GM18861 (cell line): ENCODE measurements around the gene UBAP2.
A peak's percentile ranks its signal among the peaks of the same experiment; 100 is the strongest.
"Not testable (repeated sequence)": the region's sequence is repeated elsewhere in the genome, so short reads cannot be mapped to it uniquely, and the experiment has no call there.

Source experiments
- ATAC-seq: cut with Tn5 transposase; IDR thresholded peaks from one replicate; pipeline ENCODE4 v1.9.1; 2021; ENCODE audit not compliant: unreplicated experiment

The UBAP2 gene

DNA sequence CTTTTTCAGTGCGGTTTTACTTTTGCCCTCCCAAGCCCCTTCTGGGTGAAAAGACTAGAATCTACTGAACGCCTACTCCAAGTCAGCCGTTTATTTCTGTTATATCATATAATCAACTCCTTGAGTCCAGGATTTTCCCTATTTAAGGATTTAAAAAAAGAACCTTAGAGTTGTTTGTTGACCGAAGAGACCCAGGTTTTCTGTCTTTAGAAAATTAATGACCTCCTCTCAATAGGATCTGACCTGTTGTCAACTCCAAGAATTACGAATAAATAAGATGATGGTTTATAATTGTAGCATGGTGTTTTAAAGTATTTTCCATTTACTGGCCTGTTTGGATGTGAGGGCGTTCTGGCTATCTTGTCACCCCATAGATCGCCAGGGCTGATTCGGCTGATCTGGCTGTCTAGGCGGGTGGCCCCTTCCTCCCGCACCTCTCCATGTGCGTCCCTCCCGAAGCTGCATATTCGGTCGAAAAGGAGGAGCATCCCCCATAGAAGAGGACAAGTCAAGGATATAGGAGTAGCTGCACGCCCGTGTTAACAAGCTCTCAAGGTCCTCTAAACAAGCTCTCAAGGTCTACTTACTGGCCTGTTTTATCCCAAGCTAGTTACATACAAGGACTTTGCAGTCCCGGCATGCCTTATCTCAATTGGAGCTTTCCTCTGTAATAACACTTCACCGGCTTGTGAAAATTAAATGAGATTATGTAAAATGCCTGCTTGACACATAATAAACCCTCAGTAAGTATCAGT, 1.1 kb upstream of the UBAP2 start:
- ATAC-seq = no peak

DNA sequence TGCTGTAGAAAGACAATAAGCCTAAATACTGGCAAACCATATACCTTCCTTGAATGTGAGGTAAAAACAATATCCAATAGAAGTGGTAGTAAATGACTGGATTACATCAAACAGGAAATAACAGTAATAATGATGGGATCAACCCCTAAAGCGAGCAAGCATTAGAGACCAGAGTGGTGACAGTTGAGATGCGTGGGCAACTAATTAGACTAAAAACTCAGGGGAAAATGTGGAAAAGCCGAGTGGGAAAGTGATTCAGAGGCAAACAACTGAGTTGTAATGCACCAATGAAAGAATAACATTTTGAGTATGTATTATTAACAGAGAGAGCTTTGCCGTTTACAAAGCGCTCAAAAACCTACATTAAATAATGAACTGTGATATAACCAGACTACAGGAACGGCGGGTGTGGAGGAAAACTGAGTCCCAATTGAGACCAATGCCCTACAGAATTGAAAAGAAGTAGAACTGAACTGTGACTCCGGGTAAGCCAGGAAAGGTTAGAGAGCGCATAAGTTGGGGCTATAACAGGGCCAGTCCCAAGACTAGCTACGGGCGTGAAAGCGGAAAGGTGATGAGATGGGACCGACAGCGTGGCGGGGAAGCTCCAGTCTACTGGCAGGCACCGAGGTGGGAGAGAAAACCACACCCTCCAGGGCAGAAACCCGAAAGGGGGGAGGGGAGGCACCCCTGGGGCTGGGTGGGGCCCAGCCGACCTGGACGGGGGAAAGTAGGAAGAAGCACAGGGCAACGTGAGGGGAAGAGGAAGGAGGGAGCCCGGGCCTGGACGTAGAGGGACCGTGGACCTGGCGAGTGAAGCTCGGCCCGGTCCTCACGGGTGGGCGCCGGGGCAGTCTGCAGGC, 592 bp downstream of the UBAP2 start:
- ATAC-seq = peak; percentile 20

DNA sequence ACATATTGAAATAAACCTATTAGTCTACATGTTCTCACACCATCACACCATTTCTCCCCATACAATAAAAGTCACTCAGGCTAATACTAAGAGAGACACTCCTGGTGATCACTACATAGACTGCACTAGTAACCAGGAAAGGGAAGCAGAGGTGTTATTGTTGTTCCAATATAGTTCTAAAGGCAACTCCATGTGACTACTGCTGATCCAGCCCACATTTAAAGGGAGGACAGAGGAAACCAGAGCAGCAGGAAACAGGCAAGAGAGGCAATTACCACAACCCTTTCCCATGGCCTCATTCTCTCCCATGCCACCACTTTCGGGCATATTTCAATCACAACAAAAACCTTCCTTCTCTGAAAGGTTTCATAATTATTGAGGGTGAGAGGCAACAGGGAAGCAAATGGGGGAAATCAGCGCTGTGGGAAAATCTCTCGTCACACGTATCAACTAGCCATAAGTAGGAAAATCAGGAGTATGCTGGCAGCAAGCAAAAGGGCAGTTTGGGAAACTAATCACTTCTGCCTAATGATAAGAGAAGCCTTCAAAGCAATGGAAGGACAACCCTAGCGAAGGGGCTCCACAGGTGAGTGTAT, 1.8 kb downstream of the UBAP2 start:
- ATAC-seq = no peak

DNA sequence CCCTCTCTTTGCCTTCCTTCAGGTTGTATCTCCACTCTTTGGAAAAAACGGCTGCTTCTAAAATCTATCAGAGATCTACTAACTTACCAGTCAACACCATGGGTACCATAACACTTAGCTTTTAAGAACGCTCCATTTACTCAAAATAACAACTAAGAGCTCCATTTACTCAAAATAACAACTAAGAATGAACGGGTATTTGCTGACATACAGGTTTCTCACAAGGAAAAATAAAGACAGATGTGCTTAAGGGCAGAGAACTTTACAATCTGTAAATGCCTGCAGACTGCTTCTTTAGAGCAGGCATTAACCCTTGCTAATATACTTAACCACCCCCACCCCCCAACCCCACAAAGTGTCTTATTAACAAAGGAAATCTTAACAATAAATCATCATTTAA, 2.8 kb downstream of the UBAP2 start:
- no peak for ATAC-seq

DNA sequence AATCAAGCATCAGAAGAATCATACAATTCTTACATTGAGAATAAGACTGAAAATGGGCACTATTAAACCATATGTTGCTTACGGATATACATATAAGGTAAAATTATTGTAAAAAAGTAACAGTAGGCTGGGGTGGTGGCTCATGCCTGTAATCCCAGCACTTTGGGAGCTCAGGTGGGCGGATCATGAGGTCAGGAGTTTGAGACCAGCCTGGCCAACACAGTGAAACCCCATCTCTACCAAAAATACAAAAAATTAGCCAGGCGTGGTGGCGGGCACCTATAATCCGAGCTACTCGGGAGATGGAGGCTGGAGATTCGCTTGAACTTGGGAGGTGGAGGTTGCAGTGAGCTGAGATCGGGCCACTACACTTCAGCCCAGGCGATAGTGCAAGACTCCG, 6.6 kb downstream of the UBAP2 start:
- ATAC-seq = not testable (repeated sequence)

DNA sequence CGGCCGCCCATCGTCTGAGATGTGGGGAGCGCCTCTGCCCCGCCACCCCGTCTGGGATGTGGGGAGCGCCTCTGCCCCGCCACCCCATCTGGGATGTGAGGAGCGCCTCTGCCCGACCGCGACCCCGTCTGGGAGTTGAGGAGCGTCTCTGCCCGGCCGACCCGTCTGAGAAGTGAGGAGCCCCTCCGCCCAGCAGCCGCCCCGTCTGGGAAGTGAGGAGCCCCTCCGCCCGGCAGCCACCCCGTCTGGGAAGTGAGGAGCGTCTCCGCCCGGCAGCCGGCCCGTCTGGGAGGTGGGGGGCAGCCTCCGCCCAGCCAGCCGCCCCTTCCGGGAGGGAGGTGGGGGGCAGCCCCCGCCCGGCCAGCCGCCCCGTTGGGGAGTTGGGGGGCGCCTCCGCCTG, 9.8 kb downstream of the UBAP2 start:
- not testable (repeated sequence) for ATAC-seq

DNA sequence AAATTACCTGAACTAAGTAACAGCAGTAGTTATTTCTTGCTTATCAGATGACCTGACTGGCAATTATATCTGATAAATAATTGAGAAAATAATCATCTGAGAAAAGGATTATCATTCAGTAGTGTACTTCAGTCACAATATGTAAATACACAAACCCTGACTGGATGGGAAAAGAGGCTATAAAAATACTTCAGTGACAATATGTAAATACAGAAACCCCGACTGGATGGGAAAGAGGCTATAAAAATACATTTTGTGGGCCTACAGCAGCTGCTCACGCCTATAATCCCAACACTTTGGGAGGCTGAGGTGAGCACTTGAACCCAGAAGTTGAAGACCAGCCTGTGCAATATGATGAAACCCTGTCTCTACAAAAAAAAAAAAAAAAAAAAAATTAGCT, 11.1 kb downstream of the UBAP2 start:
- no peak for ATAC-seq

DNA sequence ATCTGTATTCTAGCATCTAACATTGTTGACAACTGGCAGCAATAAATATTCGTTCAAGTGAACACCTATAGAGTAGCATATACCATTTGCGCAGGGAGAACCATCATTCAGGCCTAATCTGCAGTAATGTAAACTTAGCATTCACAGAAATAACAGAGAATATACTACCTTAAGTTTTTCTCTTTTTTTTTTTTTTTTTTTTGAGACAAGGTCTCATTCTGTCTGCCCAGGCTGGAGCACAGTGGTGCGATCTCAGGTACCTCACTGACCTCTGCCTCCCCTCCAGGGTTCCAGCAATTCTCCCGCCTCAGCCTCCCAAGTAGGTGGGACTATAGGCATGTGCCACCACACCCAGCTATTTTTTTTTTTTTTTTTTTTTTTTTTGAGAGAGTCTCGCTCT, 12.1 kb downstream of the UBAP2 start:
- no peak for ATAC-seq

DNA sequence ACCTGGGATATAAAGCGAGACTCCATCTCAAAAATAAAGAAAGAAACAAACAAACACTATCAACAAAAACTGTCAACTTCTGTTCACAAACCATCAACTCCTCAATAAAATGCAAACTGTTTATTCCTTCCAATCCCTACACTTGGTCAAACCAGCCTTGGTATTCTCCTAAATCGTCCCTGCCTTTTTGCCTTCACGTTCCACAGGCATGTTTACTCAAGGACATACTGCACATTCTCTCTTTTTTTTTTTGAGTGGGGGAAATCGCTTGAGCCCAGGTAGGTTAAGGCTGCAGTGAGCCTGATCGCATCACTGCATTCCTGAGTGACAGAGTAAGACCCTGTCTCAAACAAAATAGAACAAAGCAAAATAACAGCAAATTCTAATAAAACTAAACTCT, 13.0 kb downstream of the UBAP2 start:
- ATAC-seq = no peak

DNA sequence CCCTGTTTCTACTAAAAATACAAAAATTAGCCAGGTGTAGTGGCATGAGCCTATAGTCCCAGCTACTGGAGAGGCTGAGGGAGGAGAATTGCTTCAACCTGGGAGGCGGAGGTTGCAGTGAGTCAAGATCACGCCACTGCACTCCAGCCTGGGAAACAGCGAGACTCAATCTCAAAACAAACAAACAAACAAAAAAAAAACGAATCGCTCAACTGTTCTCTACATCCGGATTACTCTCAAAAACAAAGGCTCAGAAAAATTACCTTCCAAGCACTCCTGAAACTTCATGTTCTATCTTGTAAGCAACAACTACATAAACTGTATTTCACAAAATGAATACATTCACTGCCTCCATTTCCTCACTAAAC, 14.0 kb downstream of the UBAP2 start:
- ATAC-seq = no peak

DNA sequence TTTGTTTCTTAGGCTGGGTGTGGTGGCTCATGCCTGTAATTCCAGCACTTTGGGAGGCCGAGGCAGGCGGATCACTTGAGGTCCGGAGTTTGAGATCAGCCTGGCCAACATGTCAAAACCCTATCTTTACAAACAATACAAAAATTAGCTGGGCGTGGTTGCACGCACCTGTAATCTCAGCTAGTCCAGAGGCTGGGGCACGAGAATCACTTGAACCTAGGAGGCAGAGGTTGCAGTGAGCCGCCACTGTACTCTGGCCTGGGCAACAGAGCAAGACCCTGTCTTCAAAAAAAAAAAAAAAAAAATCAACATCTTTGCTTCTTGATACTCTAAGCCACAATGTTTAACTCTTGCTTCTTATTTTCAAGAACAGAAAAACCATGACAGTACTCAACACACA, 16.1 kb downstream of the UBAP2 start:
- ATAC-seq = no peak

DNA sequence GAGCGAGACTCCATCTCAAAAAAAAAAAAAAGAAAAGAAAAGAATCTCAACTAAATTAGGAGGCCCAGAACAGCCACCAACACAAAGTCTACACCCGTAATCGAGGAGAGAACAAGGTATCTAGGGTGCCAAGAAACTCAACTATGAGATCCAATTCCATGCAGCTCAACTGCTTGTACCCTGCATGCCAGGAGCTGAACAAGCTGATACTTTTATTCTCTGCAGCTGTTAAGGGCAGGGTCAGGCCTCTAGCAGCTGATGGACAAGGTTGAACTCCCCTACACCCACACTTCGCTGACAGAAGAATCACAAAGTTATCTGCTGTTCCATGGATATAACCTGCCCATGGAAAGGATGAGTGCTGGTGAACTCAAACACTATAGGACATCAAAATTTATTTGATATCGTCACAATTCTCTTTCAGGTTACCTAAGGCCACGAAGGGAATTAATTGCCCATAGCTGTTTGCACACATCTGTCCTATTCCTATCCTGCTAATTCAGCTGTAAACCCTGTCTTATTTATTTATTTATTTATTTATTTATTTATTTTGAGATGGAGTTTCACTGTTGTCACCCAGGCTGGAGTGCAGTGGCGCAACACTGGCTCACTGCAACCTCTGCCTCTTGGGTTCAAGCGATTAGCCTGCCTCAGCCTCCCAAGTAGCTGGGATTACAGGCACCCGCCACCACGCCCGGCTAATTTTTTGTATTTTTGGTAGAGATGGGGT, 20.7 kb downstream of the UBAP2 start:
- ATAC-seq = no peak

DNA sequence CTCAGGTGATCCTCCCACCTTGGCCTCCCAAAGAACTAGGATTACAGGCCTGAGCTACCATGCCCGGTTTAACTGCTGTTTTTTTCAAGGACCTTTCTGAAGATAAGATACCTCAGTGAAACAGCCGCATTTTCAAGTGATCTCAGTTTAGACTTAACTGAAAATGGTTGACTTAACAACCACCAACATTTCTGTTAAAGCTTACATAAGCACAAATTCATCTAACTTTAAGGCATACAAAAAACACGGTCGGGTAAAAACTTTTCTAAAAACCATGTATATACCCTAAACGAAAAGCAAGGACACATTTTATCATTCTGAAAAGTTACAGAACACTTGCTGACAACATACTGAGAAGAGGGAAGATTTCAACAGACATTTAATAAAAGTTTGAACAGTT, 22.9 kb downstream of the UBAP2 start:
- ATAC-seq = no peak

DNA sequence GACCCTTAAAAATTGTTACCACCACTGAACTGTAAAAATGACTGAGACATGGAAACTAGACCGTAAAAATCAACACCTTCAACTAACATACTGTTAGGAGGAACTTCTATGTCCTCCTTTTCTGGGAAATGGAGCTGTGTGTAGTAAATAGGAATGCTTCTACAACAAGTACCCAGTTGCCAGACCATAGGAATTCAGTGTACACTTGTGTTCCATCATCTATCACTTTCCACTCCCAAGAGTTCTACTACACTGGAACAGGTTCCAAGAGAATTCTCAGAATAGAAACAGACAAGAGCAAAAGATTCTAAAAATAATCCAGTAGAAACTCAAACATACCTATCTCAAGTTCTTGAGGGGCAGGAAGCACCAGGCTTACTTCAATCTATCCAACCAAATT, 23.6 kb downstream of the UBAP2 start:
- no peak for ATAC-seq

DNA sequence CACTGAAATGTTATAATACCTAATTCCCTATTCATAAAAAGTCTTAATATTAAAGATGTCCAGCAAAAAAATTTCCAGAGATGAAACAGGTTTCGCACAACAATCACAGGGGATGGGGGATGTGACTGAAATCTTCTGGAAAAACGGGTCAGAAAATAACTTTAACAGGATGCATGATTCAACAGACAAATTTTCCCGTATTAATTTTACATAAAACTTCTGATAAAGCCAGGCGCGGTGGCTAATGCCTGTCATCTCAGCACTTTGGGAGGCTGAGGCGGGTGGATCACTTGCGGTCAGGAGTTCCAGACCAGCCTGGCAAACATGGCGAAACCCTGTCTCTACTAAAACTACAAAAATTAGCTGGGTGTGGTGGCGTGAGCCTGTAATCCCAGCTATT, 24.2 kb downstream of the UBAP2 start:
- not testable (repeated sequence) for ATAC-seq

DNA sequence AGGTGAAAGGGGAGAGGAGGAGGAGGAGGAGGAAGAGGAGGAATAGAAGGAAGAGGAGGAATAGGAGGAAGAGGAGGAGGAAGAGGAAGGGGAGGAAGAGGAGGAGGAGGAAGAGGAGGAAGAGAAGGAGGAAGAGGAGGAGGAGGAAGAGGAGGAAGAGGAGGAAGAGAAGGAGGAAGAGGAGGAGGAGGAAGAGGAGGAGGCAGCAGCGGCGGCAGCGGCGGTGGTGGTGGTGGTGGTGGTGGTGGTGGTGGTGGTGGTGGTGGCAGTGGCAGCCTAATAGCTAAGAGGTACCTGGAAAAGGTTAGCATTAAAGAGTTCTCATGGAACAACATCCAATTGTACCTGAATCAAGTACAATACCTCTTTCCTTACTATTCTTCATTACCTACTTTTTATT, 32.5 kb downstream of the UBAP2 start:
- ATAC-seq = no peak

DNA sequence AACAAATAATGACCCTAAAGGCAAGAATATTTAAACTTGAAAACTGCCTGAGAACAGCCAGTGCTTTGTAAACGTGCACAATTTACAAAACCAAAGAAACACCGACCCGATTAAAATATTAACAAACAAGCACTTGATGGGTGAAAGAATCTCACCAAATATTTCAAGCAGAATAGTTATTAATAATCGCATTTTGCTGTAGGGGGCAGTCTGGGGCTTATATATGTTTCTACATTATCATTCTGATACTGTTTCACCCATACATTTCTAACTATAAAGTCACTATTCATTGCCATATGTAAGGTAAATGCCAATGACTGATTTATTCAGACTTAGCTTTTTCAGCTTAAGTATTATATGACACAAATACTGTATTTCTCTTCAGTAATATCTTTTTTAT, 37.7 kb downstream of the UBAP2 start:
- no peak for ATAC-seq

DNA sequence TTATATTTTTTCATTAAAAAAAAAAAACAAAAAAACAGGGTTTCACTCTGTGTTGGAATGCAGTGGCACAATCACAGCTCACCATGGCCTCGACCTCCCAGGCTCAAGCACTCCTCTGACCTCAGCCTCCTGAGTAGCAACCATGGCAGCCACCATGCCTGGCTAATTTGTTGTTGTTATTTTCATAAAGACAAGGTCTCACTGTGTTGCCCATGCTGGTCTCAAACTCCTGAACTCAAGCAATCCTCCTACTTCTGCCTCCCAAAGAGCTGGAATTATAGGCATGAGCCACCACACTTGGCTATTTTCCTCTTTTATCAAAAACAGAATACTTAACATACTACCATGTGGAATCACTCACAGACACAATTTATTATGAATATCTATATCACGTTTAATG, 46.7 kb downstream of the UBAP2 start:
- no peak for ATAC-seq

DNA sequence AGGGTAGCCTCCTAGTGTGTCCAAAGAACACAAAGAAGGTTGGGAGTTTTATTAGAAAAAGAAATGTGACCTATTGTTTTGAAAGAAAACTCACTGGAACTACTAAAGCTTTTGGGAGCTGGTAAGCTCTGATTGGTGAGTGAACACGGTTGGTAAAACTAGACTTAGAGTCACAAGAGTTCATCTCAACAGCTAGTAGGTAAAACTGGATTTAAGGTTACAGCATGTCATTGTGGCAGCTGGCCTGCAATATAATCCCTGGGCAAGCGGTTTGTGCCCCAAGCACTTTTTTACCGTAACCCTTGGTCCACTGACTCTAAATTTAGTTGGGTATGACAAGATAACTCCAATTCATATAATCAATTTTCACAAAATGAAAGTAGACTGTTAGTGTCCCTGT, 47.4 kb downstream of the UBAP2 start:
- ATAC-seq = no peak

DNA sequence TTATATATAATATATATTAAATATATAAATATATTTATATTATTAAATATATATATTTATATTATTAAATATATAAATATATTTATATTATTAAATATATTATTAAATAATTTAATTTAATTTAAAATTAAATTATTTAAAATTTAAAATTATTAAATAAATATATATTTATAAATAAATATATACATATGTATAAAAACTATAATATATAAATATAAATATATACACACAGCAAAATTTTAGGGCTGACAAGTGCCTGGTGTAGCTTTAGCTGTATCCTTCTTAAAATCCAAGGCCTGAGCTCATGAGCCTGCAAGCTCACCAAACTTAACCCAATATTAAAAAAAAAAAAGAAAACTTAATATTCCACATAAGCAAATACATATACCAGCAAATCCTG, 53.2 kb downstream of the UBAP2 start:
- ATAC-seq = no peak

DNA sequence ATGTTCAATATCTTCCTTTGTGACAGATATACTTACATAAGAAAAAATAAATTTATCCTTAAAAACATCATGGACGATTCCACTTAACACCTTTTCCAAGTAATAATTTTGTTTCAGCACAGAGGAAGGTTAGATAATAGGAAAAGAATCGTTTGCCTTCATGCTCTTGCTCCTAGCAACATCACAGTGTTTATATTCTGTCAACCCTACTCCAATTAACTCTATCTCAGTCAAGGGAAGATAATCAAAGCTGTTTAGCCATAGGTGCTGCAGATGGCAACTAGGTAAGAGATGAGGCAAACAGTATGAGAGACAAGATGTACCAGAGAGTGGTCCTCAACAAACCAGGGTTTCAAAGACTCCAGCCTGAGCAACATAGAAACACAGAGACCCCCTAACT, 55.6 kb downstream of the UBAP2 start:
- no peak for ATAC-seq

DNA sequence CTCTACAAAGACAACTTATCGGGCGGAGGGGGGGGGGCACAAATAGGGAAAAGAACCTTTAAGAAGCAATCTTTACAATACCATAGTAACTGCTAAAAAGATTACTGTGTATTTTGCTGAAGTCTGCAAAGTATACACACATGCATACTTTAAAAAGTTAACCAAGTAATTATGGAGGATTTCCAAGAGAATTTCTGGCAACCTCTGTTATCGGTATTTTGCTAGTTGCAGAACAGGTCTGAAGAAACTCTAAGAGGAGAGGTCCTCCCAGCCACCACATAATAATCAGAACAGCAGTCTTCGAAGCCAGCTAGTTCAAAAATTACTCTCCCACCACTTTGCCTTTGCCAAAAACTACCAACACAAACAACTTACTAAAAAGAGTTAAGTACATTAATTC, 56.1 kb downstream of the UBAP2 start:
- no peak for ATAC-seq
